GM23248 (cell line): ENCODE data around the gene SLC35F3. TPM values are rescaled to one million over a fixed set of nuclear protein-coding genes. Genes with fewer than 3 reads are reported as not detected.
"Not testable (repeated sequence)": the region's sequence is repeated elsewhere in the genome, so short reads cannot be mapped to it uniquely, and the experiment has no call there.

ENCODE experiments used
- DNase-seq: peaks from one replicate; pipeline ENCODE4 v3.0.0-alpha.2; 2015
- H2AFZ ChIP-seq: fragments of 200-600 bp; sonication (generic); 2 replicates; pipeline ENCODE4 v1.6.1; 2016; ENCODE audit warnings: antibody characterized with exemption
- H3F3A ChIP-seq: fragments of 200-600 bp; sonication (generic); 2 replicates; pipeline ENCODE4 v1.6.1; 2016; ENCODE audit warnings: mild to moderate bottlenecking, antibody characterized with exemption, mixed run types; ENCODE audit not compliant: insufficient read depth
- H3K27ac ChIP-seq: fragments of 200-600 bp; sonication (generic); 2 replicates; pipeline ENCODE4 v1.5.1; 2016; ENCODE audit warnings: mild to moderate bottlenecking
- H3K27me3 ChIP-seq: fragments of 200-600 bp; sonication (generic); replicated peaks from 2 replicates; pipeline ENCODE4 v1.6.1; 2016; ENCODE audit warnings: mild to moderate bottlenecking; ENCODE audit not compliant: insufficient read depth
- H3K36me3 ChIP-seq: fragments of 200-600 bp; sonication (generic); 2 replicates; pipeline ENCODE4 v1.6.1; 2016; ENCODE audit warnings: low read depth, mild to moderate bottlenecking
- H3K4me1 ChIP-seq: fragments of 200-600 bp; sonication (generic); 2 replicates; pipeline ENCODE4 v1.6.1; 2016; ENCODE audit warnings: mild to moderate bottlenecking; ENCODE audit not compliant: insufficient read depth
- H3K4me2 ChIP-seq: fragments of 200-600 bp; sonication (generic); one replicate; pipeline ENCODE4 v1.6.1; 2016; ENCODE audit warnings: mild to moderate bottlenecking; ENCODE audit not compliant: unreplicated experiment
- H3K4me3 ChIP-seq: fragments of 200-600 bp; sonication (generic); 2 replicates; pipeline ENCODE4 v1.5.1; 2016; ENCODE audit warnings: mild to moderate bottlenecking
- H3K79me2 ChIP-seq: fragments of 200-600 bp; sonication (generic); 2 replicates; pipeline ENCODE4 v1.6.1; 2016; ENCODE audit warnings: mild to moderate bottlenecking; ENCODE audit not compliant: insufficient read depth
- H3K9ac ChIP-seq: fragments of 200-600 bp; sonication (generic); 2 replicates; pipeline ENCODE4 v1.6.1; 2016; ENCODE audit warnings: mild to moderate bottlenecking
- H3K9me2 ChIP-seq: fragments of 200-600 bp; sonication (generic); 2 replicates; pipeline ENCODE4 v1.6.1; 2016; ENCODE audit warnings: mixed run types, mild to moderate bottlenecking, moderate library complexity; ENCODE audit not compliant: insufficient read depth
- H3K9me3 ChIP-seq: fragments of 200-600 bp; sonication (generic); one replicate; pipeline ENCODE4 v1.6.1; 2017; ENCODE audit warnings: low read depth
- H4K20me1 ChIP-seq: fragments of 200-600 bp; sonication (generic); 2 replicates; pipeline ENCODE4 v1.6.0; 2016; ENCODE audit not compliant: insufficient read depth
- EZH2 ChIP-seq: fragments of 200-600 bp; sonication (generic); IDR thresholded peaks from 2 replicates; pipeline ENCODE4 v1.6.1; 2018; ENCODE audit warnings: antibody characterized with exemption, mild to moderate bottlenecking; ENCODE audit not compliant: insufficient read depth, poor library complexity, severe bottlenecking
- EZH2phosphoT487 ChIP-seq: fragments of 200-600 bp; sonication (generic); IDR thresholded peaks from 2 replicates; pipeline ENCODE4 v1.6.1; 2018; ENCODE audit warnings: antibody characterized with exemption, moderate library complexity, mild to moderate bottlenecking, low read depth; ENCODE audit not compliant: insufficient read depth
- WGBS, 2 experiments: methylation state at CpG; one replicate each; pipeline ENCODE4 v1.1.6; 2015 to 2017; ENCODE audit warnings: low lambda C conversion rate in 2 of 2, low coverage in 1 of 2; ENCODE audit errors: missing lambda C conversion rate in 2 of 2; 5-methylcytosine and 5-hydroxymethylcytosine counted together
- in situ Hi-C: fragments of 300-500 bp; cut with MboI; formaldehyde crosslinking; loops from 2 replicates; pipeline ENCODE4 v1.15.0; 2020
- polyA plus RNA-seq: library from polyadenylated mRNA; unstranded; fragments of >200 nt; fragmentation: Nextera tagmentation; extraction: Ambion mirVana; gene quantifications from 2 replicates; pipeline ENCODE4 v1.2.1, GENCODE V29; 2016
- total RNA-seq: library from RNA; depleted of rRNA; stranded (reverse); fragments of >200 nt; shearing (Covaris generic); gene quantifications from 2 replicates; pipeline ENCODE4 v1.2.3, GENCODE V29; 2014

The SLC35F3 gene
- total and polyA plus RNA-seq, 2 experiments from 2014 or later, result 0.43 to 1.3 TPM

- H4K20me1 ChIP-seq, result no peaks in the 10 kb centered on the region
- H3K27me3 ChIP-seq, result 0 out of 2 replicates have a peak, but pooled peaks cover 6% of the 10 kb centered on the region
- TF ChIP-seq EZH2, result no peak
- no peak for TF ChIP-seq EZH2phosphoT487
- no peaks in the 10 kb centered on the region for H3F3A ChIP-seq
- H3K9me3 ChIP-seq, result no peaks in the 10 kb centered on the region
- H2AFZ ChIP-seq, result no peak overlapping the region
- in situ Hi-C loops, result no loop called here
- no peak overlapping the region for H3K4me2 ChIP-seq
- no peaks in the 10 kb centered on the region for H3K4me1 ChIP-seq
- H3K27ac ChIP-seq, result no peak overlapping the region
- H3K9ac ChIP-seq, result no peak overlapping the region
- H3K4me3 ChIP-seq, result no peak overlapping the region
- no peak for DNase-seq
- no peaks in the 10 kb centered on the region for H3K79me2 ChIP-seq
- 8 to 16% methylated on average over 4 of the region's 4 CpGs for WGBS, 2 experiments
- no peaks in the 10 kb centered on the region for H3K9me2 ChIP-seq
- H3K36me3 ChIP-seq, result no peaks in the 10 kb centered on the region
These were observed 265.6 kb downstream of the SLC35F3 start for GRCh38 chr1:234170067-234170466.

- 46 to 51% methylated on average over 7 of the region's 7 CpGs for WGBS, 2 experiments
- no peak overlapping the region for H3K27ac ChIP-seq
- no peaks in the 10 kb centered on the region for H3K4me1 ChIP-seq
These were observed 266.1 kb downstream of the SLC35F3 start for GRCh38 chr1:234170622-234171021.

GRCh38 chr1:234173968-234174367, 269.5 kb downstream of the SLC35F3 start:
- no peak for TF ChIP-seq EZH2
- no peak for TF ChIP-seq EZH2phosphoT487
- Histone ChIP-seq H3K27ac (no peak overlapping the region), H3K4me1 (no peaks in the 10 kb centered on the region), H3K36me3 (no peaks in the 10 kb centered on the region), H3K79me2 (no peaks in the 10 kb centered on the region), H3K4me3 (no peak overlapping the region), H3K9me3 (no peaks in the 10 kb centered on the region), H3F3A (no peaks in the 10 kb centered on the region), H2AFZ (no peak overlapping the region), H4K20me1 (no peaks in the 10 kb centered on the region), H3K9ac (no peak overlapping the region), H3K9me2 (no peaks in the 10 kb centered on the region), H3K4me2 (no peak overlapping the region), H3K27me3 (0 out of 2 replicates have a peak, but pooled peaks cover 10% of the 10 kb centered on the region)
- WGBS, 2 experiments, result 36 to 52% methylated on average over 3 of the region's 3 CpGs
- in situ Hi-C loops, result no loop called here
- no peak for DNase-seq

More at GRCh38 chr1:234170622-234171021, 266.1 kb downstream of the SLC35F3 start:
- no peaks in the 10 kb centered on the region for H3K9me3 ChIP-seq
- in situ Hi-C loops, result no loop called here
- H4K20me1 ChIP-seq, result no peaks in the 10 kb centered on the region
- H3K36me3 ChIP-seq, result no peaks in the 10 kb centered on the region
- TF ChIP-seq EZH2phosphoT487 (no peak), EZH2 (no peak)
- no peak overlapping the region for H3K9ac ChIP-seq
- no peak overlapping the region for H3K4me3 ChIP-seq
- H2AFZ ChIP-seq, result no peak overlapping the region
- 0 out of 2 replicates have a peak, but pooled peaks cover 6% of the 10 kb centered on the region for H3K27me3 ChIP-seq
- no peak overlapping the region for H3K4me2 ChIP-seq
- no peaks in the 10 kb centered on the region for H3F3A ChIP-seq
- no peak for DNase-seq
- H3K79me2 ChIP-seq, result no peaks in the 10 kb centered on the region
- H3K9me2 ChIP-seq, result no peaks in the 10 kb centered on the region

DNA sequence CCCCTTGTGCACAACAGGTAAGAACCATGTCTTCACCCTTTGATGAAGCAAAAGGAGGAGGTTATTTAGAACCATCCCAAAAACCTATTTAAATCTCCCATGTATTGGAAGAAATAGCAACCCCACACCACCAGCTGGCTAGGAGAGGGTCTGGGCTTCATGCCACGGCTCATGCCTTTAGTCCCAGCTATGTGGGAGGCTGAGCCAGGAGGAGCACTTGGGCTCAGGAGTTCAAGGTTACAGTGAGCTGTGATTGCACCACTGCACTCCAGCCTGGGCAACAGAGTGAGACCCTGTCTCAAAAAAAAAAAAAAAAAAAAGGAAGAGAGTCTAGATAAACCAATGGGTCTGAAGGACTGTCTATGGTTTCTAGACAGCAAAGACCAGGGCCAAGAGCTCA, 270.9 kb downstream of the SLC35F3 start:
- Histone ChIP-seq H3K9ac (no peak overlapping the region), H3K27me3 (peaks cover 13% of the 10 kb centered on the region), H3K36me3 (no peaks in the 10 kb centered on the region), H3K4me1 (no peaks in the 10 kb centered on the region), H3K9me2 (no peaks in the 10 kb centered on the region), H3K79me2 (no peaks in the 10 kb centered on the region), H3K4me3 (no peak overlapping the region), H2AFZ (no peak overlapping the region), H3K27ac (no peak overlapping the region), H3K9me3 (no peaks in the 10 kb centered on the region), H3K4me2 (no peak overlapping the region), H3F3A (no peaks in the 10 kb centered on the region), H4K20me1 (no peaks in the 10 kb centered on the region)
- TF ChIP-seq EZH2 (no peak), EZH2phosphoT487 (no peak)
- in situ Hi-C loops, result no loop called here
- DNase-seq, result no peak
- 8 to 15% methylated on average over 1 of the region's 1 CpG for WGBS, 2 experiments

- TF ChIP-seq EZH2phosphoT487, result no peak
- no peak for TF ChIP-seq EZH2
- no peaks in the 10 kb centered on the region for H3K4me1 ChIP-seq
- H2AFZ ChIP-seq, result no peak overlapping the region
- H3K4me2 ChIP-seq, result no peak overlapping the region
- no peak overlapping the region for H3K27ac ChIP-seq
- DNase-seq, result no peak
- H3F3A ChIP-seq, result no peaks in the 10 kb centered on the region
- in situ Hi-C loops, result no loop called here
- no peak overlapping the region for H3K9ac ChIP-seq
- no peaks in the 10 kb centered on the region for H3K79me2 ChIP-seq
- no peaks in the 10 kb centered on the region for H3K36me3 ChIP-seq
- no peak overlapping the region for H3K4me3 ChIP-seq
- H3K9me2 ChIP-seq, result no peaks in the 10 kb centered on the region
- WGBS, 2 experiments, result 58 to 60% methylated on average over 3 of the region's 3 CpGs
- peaks cover 12% of the 10 kb centered on the region for H3K27me3 ChIP-seq
- H4K20me1 ChIP-seq, result no peaks in the 10 kb centered on the region
- H3K9me3 ChIP-seq, result no peaks in the 10 kb centered on the region
These were observed 271.5 kb downstream of the SLC35F3 start for GRCh38 chr1:234176000-234176399.

DNA sequence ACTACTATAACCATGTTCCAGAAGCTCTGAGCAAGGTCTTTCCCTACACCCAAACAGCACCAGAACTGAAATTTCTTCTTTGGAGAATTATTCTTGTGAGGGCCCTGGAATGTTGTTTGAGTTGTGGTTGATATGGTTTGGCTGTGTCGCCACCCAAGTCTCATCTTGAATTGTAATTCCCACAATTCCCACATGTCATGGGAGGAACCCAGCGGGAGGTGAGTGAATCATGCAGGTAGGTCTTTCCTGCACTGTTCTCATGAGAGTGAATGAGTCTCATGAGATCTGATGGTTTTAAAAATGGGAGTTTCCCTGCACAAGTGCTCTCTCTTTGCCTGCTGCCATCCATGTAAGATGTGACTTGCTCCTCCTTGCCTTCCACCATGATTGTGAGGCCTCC, 272.4 kb downstream of the SLC35F3 start:
- H3K4me3 ChIP-seq, H3K79me2 ChIP-seq, H3K36me3 ChIP-seq, H2AFZ ChIP-seq, H3K9me2 ChIP-seq, H3K9me3 ChIP-seq, H3F3A ChIP-seq, H4K20me1 ChIP-seq, H3K4me1 ChIP-seq, DNase-seq, H3K4me2 ChIP-seq, H3K27ac ChIP-seq, H3K9ac ChIP-seq, in situ Hi-C loops: not testable (repeated sequence)
- peaks cover 17% of the 10 kb centered on the region for H3K27me3 ChIP-seq
- WGBS, 2 experiments, result 33 to 40% methylated on average over 2 of the region's 2 CpGs
